Left kidney (tissue), 2 donors: Measurements from ENCODE around the gene SPOCK1. TPM values are rescaled to one million over a fixed set of nuclear protein-coding genes. Genes with fewer than 3 reads are reported as not detected.
"Not testable (repeated sequence)": the region's sequence is repeated elsewhere in the genome, so short reads cannot be mapped to it uniquely, and the experiment has no call there.

Experiments
- DNase-seq: peaks from one replicate; pipeline ENCODE4 v3.0.0-alpha.2; 2013
- polyA plus RNA-seq: library from polyadenylated mRNA; unstranded; fragments of 120-200 nt; gene quantifications from one replicate; pipeline ENCODE4 v1.2.1, GENCODE V29; 2013; ENCODE audit not compliant: insufficient read length

The SPOCK1 gene
- polyA plus RNA-seq, 1 donor, result 7.9 TPM

DNA sequence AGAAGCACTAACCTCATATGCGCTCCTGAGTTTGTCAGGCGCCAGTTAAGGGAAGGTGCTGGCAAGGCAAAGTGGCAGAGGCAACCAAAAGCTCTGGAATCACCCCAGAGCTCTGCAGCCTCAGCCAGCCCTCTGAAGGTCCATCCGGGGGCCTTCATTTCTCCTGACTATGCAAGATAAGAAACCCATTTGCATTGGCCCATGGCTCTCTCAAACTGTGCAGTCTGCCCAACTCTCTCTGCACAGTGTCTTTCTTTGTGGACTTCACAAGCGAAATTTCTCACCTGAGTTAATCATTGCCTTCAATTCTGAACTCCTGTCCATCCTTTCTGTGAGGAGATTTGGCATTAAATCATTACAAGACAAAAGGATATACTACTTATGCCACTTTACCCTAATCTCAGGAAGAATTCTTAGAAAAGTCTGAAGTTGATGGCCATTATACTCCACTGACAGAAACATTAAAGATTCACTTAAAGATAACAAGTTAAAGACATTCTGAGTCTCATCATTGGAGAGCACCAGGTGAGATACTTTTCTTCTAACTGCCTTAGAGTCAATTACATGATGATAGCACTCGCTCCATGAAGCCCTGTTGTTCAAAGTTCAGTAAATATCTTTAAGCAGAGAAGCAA lies 235.6 kb downstream of the SPOCK1 start:
- DNase-seq, result no peak

- no peak for DNase-seq
These were observed 236.3 kb downstream of the SPOCK1 start for GRCh38 chr5:137262818-137263217.

- no peak for DNase-seq
These were observed 238.1 kb downstream of the SPOCK1 start for GRCh38 chr5:137260820-137261695.

DNA sequence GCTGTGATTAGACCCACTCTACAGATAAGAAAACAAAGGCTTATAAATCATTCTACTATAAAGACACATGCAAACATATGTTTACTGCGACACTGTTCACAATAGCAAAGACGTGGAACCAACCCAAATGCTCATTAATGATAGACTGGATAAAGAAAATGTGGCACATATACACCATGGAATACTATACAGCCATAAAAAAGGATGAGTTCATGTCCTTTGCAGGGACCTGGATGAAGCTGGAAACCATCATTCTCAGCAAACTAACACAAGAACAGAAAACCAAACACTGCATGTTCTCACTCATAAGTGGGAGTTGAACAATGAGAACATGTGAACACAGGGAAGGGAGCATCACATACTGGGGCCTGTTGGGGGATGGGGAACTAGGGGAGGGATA lies 240.0 kb downstream of the SPOCK1 start:
- DNase-seq, result not testable (repeated sequence)

GRCh38 chr5:137254119-137255090 lies 244.7 kb downstream of the SPOCK1 start:
- no peak for DNase-seq

DNA sequence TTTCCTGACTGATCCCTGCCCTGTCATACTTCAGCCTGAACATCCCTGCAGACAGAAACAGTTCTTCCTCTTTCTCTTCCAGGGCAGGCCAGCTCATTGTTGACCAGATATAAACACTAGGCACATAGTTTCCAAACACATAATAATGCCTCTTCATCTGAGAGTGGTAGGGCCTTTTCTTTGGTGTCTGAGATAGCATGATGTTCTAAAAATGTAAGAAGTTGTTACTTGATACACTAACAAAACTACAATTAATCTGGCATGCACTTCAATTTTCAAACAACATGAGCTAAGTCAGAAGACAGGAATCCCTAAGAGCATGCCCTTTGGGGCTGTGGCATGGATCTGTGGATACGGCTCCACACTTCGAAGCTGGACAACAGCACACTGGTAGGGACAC lies 246.6 kb downstream of the SPOCK1 start:
- no peak for DNase-seq

DNA sequence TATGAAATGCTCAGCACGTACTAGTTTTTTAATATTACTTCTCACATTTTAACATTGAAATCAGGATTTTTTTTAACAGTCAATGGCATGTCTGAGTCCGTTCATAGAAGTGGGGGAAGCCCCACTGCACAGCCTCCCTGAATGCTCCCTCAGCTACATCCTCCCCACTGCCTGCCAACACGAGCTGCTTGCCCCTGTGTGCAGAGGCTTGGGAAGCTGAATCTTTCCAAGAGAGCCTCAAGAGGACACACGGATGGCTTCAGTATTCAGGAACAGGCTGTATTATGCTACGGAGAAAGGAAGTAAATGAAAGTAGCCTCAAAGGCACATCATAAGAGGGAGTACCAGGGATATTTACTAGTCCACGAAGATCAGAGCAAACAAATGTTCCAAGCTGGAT lies 248.7 kb downstream of the SPOCK1 start:
- no peak for DNase-seq

DNA sequence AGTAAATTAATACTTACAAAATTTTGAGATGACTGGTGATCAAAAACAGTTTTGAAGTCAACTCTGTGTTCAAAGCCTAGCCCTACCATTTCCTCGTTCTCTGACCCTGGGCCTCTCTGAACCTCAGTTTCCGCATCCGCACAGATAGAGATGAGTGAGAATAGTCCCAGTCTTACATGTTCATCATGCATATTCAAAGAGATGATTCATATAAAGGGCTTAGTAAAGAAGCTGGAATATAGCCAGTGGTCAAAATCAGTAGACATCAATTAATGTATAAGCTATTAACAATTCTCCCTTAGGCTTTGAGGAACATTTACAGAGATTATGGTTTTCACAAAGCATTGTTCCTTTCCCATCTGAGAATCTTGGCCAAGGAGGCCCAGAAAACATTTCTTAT lies 250.6 kb downstream of the SPOCK1 start:
- DNase-seq, result no peak

GRCh38 chr5:137245438-137245837 lies 253.7 kb downstream of the SPOCK1 start:
- no peak for DNase-seq

- DNase-seq, result no peak
These were observed 258.8 kb downstream of the SPOCK1 start for GRCh38 chr5:137240285-137240684.

DNA sequence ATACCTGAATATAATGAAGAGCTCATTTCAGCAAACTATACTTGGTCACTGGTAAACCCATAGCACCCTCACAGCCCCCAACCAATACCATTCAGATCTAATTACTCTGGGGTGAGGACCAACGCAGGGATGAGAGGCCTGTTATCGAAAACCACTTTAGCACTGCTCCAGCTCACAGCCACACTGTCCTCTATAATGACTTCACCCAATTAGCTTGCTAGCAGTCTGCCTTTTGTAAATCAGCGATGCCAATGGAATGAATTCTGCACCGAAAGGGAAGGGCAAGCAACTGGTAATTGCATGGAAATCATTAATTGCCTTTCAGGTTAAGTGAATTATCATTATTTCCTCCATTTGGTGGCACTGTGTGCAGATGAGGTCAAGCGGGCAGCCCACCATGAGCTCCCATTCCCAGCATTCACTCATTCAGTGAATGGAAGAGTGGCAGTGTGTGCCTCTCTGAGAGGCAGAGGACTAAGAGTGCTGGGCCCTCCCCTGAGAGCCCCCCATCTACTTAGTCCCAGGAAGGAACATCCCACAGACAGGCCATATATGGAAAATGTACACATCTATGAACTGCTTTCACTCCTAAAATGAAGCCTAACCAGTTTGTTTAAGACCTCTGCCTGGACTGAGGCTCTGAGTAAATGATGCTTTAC lies 262.1 kb downstream of the SPOCK1 start:
- DNase-seq, result no peak

DNA sequence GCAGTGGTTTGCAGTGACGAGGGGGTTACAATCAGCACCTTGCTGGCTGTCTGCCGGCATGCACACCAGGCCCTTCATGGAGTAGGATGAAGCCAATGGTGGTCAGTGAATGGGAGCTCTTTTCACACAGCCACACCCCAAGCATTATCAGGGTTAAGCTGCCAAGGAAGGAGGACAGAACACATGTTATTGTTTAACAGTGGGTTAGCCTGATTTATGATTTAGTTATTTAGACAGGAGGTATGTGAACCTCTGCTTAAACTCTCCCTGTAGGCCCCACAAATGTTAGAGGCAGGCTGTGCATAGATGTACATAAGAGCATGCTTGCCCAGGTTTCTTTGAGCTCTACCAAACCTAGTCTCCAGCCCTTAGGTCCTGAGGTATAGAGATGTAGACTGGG lies 262.9 kb downstream of the SPOCK1 start:
- no peak for DNase-seq

GRCh38 chr5:137234973-137235943 lies 263.9 kb downstream of the SPOCK1 start:
- DNase-seq, result no peak

DNA sequence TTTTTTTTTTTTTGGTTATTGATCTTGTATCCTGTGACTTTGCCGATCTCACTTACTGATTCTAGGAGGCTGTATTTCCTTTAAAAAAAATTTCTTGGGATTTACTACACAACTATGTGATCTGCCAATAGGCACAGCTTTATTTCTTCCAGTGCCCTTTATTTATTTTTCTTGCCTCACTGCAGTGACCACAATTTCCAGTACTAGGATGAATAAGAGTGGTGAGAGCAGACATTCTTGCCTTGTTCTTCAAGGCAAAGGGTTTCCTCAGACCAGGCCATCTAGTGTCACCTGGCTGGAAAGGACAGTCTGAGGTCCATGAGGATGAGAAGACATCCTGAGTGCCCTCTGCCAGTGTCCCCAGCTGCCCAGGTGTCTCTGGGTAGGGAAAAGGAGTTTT lies 265.4 kb downstream of the SPOCK1 start:
- no peak for DNase-seq

- DNase-seq, result not testable (repeated sequence)
These were observed 265.8 kb downstream of the SPOCK1 start for GRCh38 chr5:137233304-137233703.

GRCh38 chr5:137231540-137231939 lies 267.6 kb downstream of the SPOCK1 start:
- no peak for DNase-seq

DNA sequence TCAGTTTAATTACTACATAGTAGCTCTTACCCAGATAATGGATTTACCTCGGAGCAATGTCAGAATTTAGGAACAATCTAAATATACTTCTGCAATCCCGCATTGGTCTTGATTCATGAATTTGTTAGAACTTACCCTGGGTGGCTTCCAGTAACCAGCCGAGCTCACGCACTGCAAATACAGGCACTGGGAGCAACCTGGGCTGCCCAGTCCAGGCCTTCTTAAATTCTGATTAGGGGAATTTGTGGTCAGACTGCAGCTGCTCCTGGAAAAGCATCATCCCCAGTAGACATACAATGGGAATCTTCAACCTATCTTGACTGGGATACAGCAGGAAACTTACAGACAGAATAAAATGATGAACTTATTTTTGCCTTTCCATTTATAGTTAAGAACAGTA lies 270.3 kb downstream of the SPOCK1 start:
- no peak for DNase-seq

DNA sequence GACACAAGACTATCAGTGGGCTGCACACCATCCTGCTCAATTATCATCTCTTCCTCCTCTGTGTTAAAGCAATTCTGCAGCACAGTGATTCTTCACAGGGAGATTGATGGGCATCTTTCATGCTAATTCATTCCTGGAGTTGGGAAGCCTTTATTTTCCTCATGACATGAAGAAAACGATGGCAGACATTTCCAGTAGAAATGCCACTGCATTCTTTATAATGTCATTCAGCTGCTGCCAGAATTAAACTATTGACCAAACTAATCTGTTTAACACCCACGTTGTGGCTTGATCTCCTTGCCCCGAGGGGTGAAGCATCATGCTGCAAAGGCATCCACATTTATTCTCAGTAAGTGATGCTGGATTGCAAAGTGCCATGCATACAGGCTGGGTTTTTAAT lies 273.0 kb downstream of the SPOCK1 start:
- no peak for DNase-seq

DNA sequence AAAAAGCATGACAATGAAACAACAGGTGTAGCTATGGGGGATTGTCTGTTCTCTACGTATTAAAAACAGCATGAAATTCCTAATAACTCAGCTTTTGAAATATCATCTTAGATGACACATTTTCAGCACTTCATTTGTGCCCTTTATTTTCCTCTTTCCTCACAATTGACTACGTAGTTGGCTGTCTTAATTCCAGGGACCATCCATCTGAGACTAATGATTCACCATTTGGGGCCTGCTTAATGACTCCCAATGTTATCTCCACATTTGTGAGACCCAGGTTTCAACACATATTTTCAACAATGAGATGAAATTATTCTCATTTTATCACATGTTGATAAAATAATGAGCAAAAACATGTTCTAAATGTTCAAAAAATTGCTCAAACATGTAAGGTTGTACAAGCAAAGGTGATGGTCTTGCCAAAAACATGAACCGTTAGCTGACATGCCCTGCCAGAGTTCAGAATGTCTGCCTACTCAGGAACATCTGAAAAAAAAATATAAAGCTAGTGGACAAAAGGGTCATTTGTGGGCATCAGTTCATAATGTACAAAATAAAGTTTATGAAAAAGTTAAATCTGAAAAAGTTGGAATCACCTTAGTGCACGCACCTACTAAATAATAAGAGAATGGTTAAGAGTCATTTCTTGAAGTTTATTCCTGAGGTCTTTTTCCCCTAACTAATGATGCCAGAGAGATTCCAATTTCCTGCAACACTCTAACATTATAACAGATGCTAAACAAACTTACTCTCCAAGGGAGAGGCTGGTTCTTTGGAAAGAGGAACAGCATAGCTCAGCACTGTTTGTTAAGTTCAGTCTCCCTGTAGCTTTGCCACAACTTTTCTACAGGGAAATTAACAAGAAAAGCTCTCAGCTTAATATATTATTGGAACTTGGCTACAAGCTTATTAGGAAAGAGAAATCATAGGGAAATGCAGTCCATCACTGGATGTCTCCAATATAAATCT lies 275.5 kb downstream of the SPOCK1 start:
- no peak for DNase-seq
